GM18907 (cell line): Measurements from ENCODE around the gene ZCCHC7.
"Not testable (repeated sequence)": the region's sequence is repeated elsewhere in the genome, so short reads cannot be mapped to it uniquely, and the experiment has no call there.

Experiments used
- ATAC-seq: cut with Tn5 transposase; IDR thresholded peaks from one replicate; pipeline ENCODE4 v1.9.1; 2021; ENCODE audit warnings: mild to moderate bottlenecking, moderate library complexity; ENCODE audit not compliant: unreplicated experiment

Gene ZCCHC7

DNA sequence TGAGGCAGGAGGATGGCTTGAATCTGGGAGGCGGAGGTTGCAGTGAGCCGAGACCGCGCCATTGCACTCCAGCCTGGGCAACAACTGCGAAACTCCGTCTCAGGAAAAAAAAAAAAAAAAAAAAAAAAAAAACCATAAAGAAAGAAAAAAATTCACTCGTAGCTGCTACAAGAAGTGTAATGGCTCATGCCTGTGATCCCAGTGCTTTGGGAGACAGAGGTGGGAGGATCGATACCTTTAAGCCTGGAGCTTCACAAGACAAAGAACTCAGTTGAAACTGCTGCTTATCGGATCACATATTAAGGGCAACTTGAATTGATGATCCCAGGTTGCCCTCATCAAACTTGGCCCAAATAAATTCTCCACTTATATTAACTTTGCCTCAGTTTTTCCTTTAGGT lies 1.0 kb upstream of the ZCCHC7 start:
- no peak for ATAC-seq

DNA sequence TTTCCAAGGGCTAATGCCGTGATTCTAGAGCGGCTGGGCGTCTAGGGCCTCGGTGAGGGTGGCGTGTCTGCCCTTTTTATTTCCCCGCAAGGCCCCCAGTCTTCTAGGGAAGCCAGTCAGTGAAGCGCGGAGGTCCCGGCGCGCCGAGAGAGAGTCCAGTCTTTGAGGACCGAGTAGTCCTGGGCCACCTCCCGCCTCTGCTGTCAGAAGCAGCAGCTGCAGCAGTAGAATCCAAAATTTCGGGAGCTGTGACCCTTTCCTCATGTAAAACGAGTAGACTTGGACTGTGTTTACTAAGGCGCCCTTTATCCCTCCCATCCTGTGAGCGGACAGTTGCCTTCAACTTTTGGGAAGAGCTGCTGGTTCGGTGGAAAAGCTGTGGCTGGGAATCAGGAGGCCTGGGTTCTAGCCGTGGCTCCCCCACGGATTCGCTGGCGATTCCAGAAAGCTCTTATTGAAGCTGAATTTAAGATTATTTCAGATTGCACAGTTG lies 515 bp downstream of the ZCCHC7 start:
- ATAC-seq: peak; percentile 25

DNA sequence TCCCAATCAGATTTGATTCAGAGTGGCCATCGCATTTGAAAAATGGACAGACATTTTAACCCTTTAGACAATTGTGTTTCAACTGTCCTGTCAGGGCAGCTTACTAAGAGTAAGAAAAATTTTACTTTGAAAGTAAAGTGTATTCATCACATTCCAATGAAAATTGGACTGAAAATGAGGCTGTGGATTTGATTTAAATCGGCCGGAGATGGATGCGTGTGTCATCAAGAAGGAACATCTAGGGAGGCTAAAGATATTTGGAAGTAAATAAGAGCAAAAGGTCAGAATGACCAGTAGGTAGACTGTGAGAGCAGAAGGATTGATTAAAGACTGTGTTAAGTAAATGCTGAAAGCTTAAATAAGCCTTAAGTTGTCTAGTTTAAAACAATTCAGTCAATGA lies 1.5 kb downstream of the ZCCHC7 start:
- no peak for ATAC-seq

DNA sequence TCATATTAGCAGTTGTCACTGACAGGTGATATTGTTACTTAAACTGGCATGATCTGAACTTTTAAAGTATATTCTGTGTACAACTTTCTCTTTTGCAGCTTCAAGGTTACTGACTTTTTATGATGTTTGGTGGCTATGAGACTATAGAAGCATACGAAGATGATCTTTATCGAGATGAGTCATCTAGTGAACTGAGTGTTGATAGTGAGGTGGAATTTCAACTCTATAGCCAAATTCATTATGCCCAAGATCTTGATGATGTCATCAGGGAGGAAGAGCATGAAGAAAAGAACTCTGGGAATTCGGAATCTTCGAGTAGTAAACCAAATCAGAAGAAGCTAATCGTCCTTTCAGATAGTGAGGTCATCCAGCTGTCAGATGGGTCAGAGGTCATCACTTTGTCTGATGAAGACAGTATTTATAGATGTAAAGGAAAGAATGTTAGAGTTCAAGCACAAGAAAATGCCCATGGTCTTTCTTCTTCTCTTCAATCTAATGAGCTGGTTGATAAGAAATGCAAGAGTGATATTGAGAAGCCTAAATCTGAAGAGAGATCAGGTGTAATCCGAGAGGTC lies 5.9 kb downstream of the ZCCHC7 start:
- no peak for ATAC-seq

DNA sequence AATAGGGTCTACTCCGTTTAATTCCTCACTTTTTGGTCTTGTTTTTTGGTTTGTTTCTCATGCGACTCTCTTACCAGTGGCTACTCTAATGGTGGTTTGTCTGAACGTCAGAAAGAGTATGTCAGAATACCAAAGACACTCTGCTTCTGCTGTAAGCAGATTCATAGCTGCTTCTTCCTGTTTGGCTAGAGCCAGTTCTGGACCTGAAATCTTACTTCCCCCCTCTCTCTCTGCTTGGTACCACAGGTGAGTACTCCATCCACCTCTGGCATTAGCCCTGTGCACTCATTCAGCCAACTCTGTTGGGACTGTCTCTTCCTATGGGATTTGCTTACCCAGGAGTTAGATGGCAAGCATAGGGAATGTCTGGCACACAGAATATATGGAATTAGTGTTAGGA lies 6.6 kb downstream of the ZCCHC7 start:
- ATAC-seq: no peak

DNA sequence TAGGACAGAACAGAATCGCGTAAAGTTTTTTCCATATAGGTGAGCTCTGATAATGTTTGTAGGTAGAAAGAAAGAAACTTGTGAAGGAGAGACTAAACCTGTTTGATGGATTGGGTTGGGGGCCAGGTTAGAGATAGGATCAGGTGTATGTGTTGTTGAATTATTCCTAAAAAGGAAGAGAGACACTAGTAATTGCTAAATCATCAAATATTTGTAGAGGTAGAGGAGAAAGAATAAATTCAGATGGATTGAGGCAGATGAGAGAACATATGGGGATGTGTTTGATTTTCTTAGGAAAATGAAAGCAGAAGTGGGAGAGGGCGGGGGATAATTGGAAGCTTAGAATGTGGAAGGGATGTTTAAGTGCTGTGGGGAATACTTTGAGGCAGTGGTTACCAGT lies 7.7 kb downstream of the ZCCHC7 start:
- ATAC-seq: no peak

DNA sequence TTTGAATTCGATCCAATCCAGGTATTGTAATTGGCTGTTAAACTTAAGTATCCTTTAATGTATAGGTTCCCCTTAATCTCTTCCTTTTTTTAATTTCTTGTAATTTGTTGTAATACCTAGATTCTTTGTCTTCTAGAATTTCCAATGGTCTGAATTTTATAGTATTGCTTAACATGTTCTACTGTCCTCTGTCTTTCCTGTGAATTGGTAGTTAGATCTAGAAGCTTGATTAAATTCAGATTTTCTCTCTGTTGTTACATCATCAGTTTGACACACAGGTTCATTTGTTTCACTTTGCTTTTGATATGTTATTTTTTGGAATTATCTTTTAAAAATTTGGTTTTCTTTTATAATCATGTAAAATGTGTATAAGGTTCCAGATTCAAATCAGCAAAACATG lies 13.8 kb downstream of the ZCCHC7 start:
- ATAC-seq: no peak

DNA sequence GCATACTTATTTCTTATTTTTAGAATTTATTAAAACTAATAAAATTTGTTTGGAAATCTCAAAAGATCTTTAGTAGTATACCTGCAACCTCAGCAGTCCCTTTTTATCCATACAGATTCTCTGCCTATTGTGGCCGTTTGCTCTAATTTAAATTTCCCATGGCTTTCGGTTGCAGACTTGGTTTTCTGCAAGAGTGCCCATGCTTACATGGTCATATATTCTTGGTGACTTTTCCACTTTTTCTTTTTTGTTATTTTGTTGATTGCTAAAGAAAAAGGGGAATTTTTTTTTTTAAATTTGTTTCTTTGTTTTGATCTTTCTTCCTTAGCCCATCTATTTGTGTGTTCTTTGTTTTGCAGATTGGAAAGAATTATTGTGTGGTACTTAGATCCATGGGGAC lies 20.6 kb downstream of the ZCCHC7 start:
- no peak for ATAC-seq

DNA sequence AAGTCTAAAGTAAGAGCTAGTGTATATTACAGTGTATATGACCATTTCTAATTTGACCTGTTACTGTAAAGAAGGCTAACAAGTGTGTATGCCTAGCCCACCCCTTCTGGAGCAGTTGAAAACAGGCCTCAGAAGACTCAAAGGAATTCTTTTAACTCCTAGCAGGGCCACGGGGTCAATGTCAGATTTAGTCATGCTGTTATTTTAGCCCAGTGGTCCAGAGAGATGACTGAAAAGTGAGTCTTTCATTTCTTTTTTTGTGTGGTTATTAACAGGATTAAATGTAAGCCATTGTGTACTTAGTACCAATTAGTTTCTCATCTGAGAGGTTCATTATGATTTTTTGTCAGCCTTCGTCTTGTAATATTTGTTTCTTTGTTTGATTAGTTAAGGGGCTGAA lies 24.4 kb downstream of the ZCCHC7 start:
- peak; percentile 68 for ATAC-seq

DNA sequence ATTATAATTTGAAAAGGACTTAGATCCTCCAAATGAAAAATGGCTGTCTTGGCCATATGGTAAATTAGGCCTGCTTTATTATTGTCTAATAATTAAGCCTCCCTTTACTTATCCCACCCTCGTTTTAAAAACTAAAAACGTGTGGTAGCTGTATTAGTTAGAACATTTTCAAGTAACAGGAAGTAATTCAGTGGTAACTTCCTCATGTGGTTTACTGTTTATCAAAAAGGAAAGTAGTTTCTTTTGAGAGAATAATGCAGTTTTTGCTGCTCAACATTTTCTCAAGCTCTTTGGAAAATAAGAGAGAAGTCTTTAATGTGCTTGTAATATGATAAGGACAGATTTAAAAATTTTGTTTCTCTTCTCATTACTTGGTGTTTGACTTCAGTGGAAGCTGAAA lies 26.0 kb downstream of the ZCCHC7 start:
- ATAC-seq: peak; percentile 72

DNA sequence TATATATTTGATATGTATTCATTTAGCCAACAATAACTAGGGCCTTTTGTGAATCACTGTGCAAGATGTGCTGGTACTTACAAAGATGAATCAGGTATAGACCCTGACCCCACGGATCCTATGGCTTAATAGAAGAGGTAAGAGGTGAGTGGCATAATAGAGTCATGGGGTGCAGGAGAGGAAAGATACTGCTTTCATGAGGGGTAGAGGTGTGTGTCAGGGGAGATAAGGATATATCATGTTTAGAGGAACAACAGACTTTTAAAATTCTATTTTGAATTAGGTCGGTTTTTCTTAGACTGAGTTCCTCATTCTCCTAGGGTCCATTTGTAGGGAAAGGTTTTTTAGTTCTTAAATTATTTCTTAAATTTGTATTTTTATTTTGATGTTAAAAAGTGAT lies 27.8 kb downstream of the ZCCHC7 start:
- no peak for ATAC-seq

DNA sequence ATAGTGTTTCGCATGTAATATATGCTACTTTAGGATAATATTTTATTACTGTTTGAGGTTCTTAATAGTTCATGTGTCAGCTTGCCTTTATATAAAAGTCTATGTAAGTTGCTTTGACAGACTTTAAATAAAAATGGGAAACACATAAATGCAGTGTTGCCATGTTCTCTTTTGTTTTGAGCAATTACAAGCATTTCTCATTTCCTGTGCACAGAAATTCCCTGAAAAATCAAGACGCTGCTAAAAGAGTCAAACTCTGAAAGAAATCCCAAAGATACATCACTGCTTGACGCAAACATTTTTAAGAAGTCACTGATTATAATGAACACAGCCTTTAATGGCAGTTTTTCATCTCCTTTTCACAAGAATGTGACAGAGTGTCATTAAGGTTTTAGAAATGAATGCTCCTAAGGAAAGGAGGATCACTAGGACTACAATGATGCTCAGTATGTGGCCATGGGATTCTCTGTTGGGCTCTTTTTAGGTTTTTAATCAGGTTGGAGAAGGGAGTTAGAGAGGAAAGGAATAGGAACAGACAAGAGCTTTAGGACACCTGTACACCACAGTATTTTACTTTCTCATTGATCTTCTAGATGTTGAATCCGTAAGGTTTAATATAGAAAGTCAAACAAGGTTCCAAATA lies 29.4 kb downstream of the ZCCHC7 start:
- ATAC-seq: no peak

DNA sequence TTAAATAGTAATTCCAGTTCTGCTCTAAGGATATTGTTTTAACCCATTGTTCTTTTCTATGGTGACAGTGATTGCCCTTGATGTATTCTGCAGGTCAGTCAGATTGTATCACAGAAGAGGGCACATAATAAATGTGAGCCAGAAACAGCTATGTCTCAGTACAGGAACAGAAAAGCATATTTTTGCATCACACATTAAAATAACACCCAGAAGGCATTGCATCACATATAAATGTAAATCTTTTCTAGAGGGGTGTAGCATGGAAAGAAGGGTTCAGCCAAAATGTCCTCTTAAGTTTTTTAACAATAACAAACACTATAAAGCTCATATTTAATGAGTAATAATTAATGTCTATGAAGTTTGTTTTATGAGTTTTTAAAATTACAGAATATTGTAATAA lies 30.0 kb downstream of the ZCCHC7 start:
- ATAC-seq: no peak

DNA sequence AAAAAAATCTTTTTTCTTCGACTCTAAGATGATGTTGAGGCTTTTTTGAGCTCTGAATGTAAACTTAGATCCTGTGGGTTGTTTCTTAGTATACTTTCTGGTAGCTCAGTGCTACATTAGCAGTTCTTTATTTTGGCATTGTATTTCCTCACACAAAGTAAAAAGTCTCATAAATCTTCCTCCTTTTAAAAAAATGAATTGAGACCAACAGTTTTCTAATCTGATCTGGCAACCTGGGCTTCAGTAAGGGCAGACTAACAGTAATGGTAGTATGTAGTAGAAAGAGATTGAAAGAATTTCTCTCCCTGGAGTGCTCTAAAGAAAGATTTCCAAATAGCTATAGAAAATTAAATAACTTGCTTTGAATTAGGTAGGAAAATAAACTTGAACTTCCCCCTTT lies 31.4 kb downstream of the ZCCHC7 start:
- ATAC-seq: no peak

DNA sequence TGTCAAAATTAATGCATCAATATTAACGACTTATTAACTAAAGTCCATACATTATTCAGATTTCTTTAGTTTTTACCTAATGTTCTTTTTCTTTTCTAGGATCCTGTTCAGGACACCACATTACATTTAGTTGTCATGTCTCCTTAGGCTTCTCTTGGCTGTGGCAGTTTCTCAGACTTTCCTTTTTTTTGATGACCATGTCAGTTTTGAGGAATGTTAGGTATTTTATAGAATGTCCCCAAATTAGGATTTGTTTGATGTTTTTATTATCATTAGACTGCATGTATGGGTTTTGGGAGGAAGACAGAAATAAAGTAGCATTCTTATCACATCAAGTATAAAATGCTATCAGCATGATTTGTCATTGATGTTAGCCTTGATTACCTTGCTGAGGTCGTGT lies 32.0 kb downstream of the ZCCHC7 start:
- no peak for ATAC-seq

DNA sequence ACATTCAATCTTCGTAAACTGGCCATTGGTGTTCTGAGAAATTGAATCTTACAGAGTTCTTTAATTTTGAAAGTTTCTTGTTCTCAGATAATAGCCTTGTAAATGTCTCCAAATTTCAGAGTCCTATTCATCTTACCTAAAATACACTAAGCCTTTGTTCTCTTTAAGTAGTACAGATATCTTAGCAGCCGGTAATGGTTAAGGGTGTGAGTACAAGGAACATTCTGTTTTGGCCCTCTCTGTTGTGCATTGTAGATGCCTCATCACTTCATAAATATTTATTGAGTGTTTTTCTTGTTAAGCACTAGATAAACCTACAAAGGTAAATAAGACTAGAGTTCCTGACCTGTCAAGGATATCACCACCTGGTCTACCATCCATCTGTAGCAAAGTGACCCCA lies 35.2 kb downstream of the ZCCHC7 start:
- no peak for ATAC-seq

DNA sequence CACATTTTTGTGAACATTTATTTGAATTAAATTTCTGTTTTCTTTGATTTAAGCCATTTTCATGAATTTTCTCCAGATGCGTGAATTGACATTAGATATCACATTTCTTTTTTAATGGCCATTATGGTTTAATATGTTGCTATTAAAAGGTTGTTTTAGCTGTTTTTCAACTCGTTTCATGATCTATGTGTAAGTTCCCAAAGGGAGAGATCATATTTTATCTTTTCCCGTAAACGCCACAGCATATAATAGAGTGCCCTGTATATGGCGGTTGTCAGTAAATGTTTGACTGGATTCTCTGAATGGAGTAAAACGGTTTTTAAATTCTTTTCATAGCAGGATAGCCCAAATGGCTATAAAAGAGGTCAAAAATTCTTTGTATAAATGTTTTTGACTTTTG lies 35.8 kb downstream of the ZCCHC7 start:
- no peak for ATAC-seq

DNA sequence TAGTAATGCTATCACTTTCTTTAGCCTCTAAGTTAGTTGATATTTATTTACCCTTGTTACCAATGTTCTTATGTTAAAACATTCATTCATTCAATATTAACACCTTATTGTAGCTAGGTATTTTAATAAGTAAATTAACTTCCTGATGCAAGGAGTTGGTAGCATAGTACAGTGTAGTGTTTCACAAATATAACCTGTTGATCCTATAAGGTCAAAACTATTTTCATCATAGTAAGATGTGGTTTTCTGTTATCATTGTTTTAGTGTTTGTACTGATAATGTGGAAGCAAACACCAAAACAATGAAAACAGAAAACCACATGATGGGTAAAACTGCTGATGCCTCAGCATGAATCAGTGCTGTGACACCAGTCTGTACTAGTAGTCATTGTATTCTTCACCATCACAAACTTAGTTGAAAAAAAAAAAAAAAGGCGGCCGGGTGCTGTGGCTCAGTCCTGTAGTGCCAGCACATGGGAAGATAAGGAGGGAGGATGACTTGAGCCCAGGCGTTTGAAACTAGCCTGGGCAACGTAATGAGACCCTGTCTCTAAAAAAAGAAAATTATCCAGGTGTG lies 36.5 kb downstream of the ZCCHC7 start:
- ATAC-seq: no peak

DNA sequence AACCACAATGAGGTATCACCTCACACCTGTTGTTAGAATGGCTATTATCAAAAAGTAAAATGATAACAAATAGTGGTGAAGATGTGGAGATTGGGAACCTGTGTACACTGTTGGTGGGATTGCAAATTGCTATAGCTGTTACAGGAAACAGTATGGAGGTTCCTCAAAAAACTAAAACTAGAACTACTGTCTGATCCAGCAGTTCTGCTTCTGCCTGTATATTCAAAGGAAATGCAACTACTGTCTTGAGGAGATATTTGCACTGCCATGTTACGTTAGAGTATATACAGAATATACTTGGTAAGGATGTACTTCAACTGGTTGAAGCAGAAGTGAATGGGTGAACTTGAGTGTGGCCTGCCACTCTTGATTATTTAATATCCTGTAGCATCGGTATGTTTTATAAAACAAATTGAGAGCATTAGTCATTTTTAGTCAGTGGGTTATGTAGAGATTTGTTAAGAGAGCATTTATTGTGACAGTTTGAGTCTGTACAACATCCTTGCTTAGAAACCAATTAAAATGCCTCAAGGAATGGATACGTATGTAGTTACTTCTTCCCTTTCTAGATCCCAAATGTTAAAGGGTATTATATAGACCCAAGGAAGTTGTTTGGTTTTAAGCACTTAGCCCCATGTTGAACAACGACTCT lies 37.5 kb downstream of the ZCCHC7 start:
- no peak for ATAC-seq

DNA sequence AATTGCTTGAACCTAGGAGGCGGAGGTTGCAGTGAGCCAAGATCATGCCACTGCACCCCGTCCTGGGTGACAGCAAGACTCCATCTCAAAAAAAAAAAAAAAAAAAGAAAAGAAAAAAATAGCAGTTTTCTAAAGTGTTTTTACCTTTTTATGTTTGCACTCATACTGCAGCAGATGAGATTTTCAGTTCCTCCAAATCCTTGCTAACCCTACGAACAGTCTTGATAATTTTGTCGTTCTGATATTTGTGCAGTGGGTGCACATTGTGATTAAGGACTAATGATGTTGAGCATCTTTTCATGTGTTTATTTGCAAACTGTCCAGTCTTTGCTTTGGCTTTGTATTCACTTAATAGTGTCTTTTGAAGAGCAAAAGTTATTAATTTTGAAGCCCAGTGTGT lies 42.9 kb downstream of the ZCCHC7 start:
- no peak for ATAC-seq

DNA sequence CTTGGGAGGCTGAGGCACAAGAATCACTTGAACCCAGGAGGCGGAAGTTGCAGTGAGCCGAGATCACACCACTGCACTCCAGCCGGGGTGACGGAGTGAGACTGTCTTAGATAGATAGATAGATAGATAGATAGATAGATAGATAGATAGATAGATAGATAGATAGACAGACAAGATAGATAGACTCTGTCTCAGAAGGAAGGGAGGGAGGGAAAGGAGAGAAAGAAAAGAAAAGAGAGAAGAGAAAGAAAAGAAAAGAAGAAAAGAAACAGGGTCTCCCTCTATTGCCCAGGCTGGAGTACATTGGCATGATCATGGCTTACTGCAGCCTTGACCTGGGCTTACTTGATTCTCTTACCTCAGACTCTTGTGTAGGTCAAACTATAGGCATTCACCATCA lies 44.0 kb downstream of the ZCCHC7 start:
- not testable (repeated sequence) for ATAC-seq

DNA sequence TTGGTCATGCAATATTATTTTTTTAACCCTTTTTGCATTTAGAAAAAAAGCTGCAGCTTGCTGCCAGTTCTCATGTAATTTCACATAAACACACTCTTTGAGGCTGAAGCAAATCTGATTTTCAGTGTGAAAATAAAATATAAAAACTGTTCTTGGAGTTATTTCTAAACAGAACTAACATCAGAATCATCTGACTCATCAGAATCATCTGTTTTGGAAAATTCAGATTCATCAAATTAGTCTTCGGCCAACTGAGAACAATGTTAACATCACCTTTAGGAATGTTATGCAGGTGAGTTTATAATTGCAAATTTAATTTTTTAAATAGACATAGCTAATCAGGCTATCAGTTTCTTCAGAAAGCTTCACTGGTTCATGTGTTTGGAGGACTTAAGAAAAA lies 45.3 kb downstream of the ZCCHC7 start:
- ATAC-seq: no peak
